Left lung (tissue), 10 donors: ENCODE data around the gene FSD2. TPM values are rescaled to one million over a fixed set of nuclear protein-coding genes. Genes with fewer than 3 reads are reported as not detected.

Experiments used
- ATAC-seq: fragments of 200-7000 bp; cut with Tn5 transposase; one replicate; pipeline ENCODE4 v1.9.1; 2020; ENCODE audit warnings: moderate library complexity
- DNase-seq, 4 donors: peaks; one replicate each; pipeline ENCODE4 v3.0.0-alpha.2; 2013 to 2020
- H3K27ac ChIP-seq, 2 donors: fragments of 200-600 bp; sonication (generic) in 1 of 2; one replicate each; pipeline versions ENCODE4 v1.5.0 to v1.8.0; 2020 to 2021
- H3K27me3 ChIP-seq, 2 donors: fragments of 200-600 bp; sonication (generic) in 1 of 2; one replicate each; pipeline versions ENCODE4 v1.5.0 to v1.8.0; 2020 to 2021
- H3K36me3 ChIP-seq, 2 donors: fragments of 200-600 bp; sonication (generic) in 1 of 2; one replicate each; pipeline versions ENCODE4 v1.5.0 to v1.8.0; 2020 to 2021
- H3K4me1 ChIP-seq, 2 donors: fragments of 200-600 bp; one replicate each; pipeline ENCODE4 v1.8.0; 2021
- H3K4me3 ChIP-seq, 2 donors: fragments of 200-600 bp; sonication (generic) in 1 of 2; one replicate each; pipeline versions ENCODE4 v1.5.0 to v1.8.0; 2020 to 2021; ENCODE audit warnings: mild to moderate bottlenecking in 1 of 2
- H3K9me3 ChIP-seq, 2 donors: fragments of 200-600 bp; sonication (generic) in 1 of 2; one replicate each; pipeline versions ENCODE4 v1.5.0 to v1.8.0; 2020 to 2021
- CTCF ChIP-seq, 2 donors: fragments of 200-600 bp; sonication (generic) in 1 of 2; IDR thresholded peaks; one replicate each; pipeline versions ENCODE4 v1.5.0 to v1.8.0; 2021; ENCODE audit warnings: antibody characterized with exemption in 2 of 2
- intact Hi-C, 2 donors: fragments of 100-400 bp; cut with DNase I; formaldehyde crosslinking; loops; one replicate each; pipeline versions ENCODE4 v1.11.2 to v1.14.2; 2022
- polyA plus RNA-seq, 6 donors: library from polyadenylated mRNA; unstranded; fragments of 120-200 nt; gene quantifications; one replicate each; pipeline ENCODE4 v1.2.1, GENCODE V29; 2013; ENCODE audit not compliant: insufficient read length in 6 of 6
- total RNA-seq, 2 donors: library from RNA; stranded (reverse); fragmentation: NEBNext Ultra II Directional; extraction: Animal tissue kit (Norgen Biotek cat#: 25700); gene quantifications; one replicate each; pipeline ENCODE4 v1.2.1, GENCODE V29; 2021
- donor health status: DM: no; HTN: yes; CAD: no.
- donor health status: DM: no; HTN: no; CAD: no.

The FSD2 gene
- total and polyA plus RNA-seq, 8 donors = 0.11 to 1.3 (median 0.33) TPM; not detected in 1

GRCh38 chr15:82845686-82846085 lies 39.8 kb upstream of the FSD2 start:
- H3K4me1 ChIP-seq = peaks cover 0 to 10% of the 10 kb centered on the region in 2 donors
- ATAC-seq (no peak), DNase-seq (no peak)
- no peaks in the 10 kb centered on the region for H3K36me3 ChIP-seq
- no peak for TF ChIP-seq CTCF (IDR thresholded peaks at IDR 0.05)
- H3K27me3 ChIP-seq = no peaks in the 10 kb centered on the region
- H3K27ac ChIP-seq = no peak overlapping the region
- H3K9me3 ChIP-seq = no peaks in the 10 kb centered on the region
- intact Hi-C loops = no loop called here
- no peak overlapping the region for H3K4me3 ChIP-seq

GRCh38 chr15:82843566-82843965 lies 37.7 kb upstream of the FSD2 start:
- intact Hi-C loops = no loop called here
- Histone ChIP-seq H3K9me3 (no peaks in the 10 kb centered on the region), H3K27ac (no peak overlapping the region), H3K4me1 (no peaks in the 10 kb centered on the region), H3K4me3 (no peak overlapping the region), H3K36me3 (no peaks in the 10 kb centered on the region), H3K27me3 (no peaks in the 10 kb centered on the region)
- ATAC-seq = no peak
- no peak for TF ChIP-seq CTCF (IDR thresholded peaks at IDR 0.05)
- no peak for DNase-seq

- ATAC-seq = no peak
- no peak overlapping the region for H3K4me3 ChIP-seq
- intact Hi-C loops = no loop called here
These were observed 34.3 kb upstream of the FSD2 start for GRCh38 chr15:82840166-82840565.

GRCh38 chr15:82839136-82839535 lies 33.3 kb upstream of the FSD2 start:
- Histone ChIP-seq H3K9me3 (no peaks in the 10 kb centered on the region), H3K4me3 (no peak overlapping the region), H3K36me3 (peaks cover 0 to 43% of the 10 kb centered on the region in 2 donors), H3K27ac (no peak overlapping the region), H3K27me3 (no peaks in the 10 kb centered on the region), H3K4me1 (no peaks in the 10 kb centered on the region)
- intact Hi-C loops = no loop called here
- DNase-seq (no peak), ATAC-seq (no peak)
- no peak for TF ChIP-seq CTCF (IDR thresholded peaks at IDR 0.05)

More at GRCh38 chr15:82840166-82840565, 34.3 kb upstream of the FSD2 start:
- Histone ChIP-seq H3K9me3 (no peaks in the 10 kb centered on the region), H3K27ac (no peak overlapping the region), H3K27me3 (no peaks in the 10 kb centered on the region), H3K4me1 (no peaks in the 10 kb centered on the region), H3K36me3 (peaks cover 0 to 32% of the 10 kb centered on the region in 2 donors)
- TF ChIP-seq CTCF (IDR thresholded peaks at IDR 0.05) = no peak
- no peak for DNase-seq

- Histone ChIP-seq H3K4me1 (no peaks in the 10 kb centered on the region), H3K27ac (no peak overlapping the region), H3K36me3 (peaks cover 0 to 52% of the 10 kb centered on the region in 2 donors), H3K27me3 (no peaks in the 10 kb centered on the region), H3K9me3 (no peaks in the 10 kb centered on the region), H3K4me3 (no peak overlapping the region)
- no peak for DNase-seq
- intact Hi-C loops = no loop called here
- TF ChIP-seq CTCF (IDR thresholded peaks at IDR 0.05) = no peak
- no peak for ATAC-seq
These were observed 32.3 kb upstream of the FSD2 start for GRCh38 chr15:82838096-82838735.
